Renal cortex interstitium (tissue), 11 donors: ENCODE results near the gene APBA1. TPM values are rescaled to one million over a fixed set of nuclear protein-coding genes. Genes with fewer than 3 reads are reported as not detected.
"Not testable (repeated sequence)": the region's sequence is repeated elsewhere in the genome, so short reads cannot be mapped to it uniquely, and the experiment has no call there.

Experiments
- DNase-seq, 11 donors: peaks; one replicate each; pipeline ENCODE4 v3.0.0-alpha.2; 2013; ENCODE audit warnings: low read depth in 9 of 11, low spot score in 4 of 11; ENCODE audit errors: extremely low read depth in 1 of 11
- polyA plus RNA-seq, 3 donors: library from polyadenylated mRNA; unstranded; fragments of 120-200 nt; gene quantifications; one replicate each; pipeline ENCODE4 v1.2.1, GENCODE V29; 2013; ENCODE audit not compliant: insufficient read length in 3 of 3

The APBA1 gene
- polyA plus RNA-seq, 3 donors: 13.3 to 18.1 (median 16.2) TPM

GRCh38 chr9:69622676-69623075 is 49.5 kb downstream of the APBA1 start:
- DNase-seq: no peak

GRCh38 chr9:69621730-69622460 is 50.3 kb downstream of the APBA1 start:
- DNase-seq: no peak

GRCh38 chr9:69620731-69621130 is 51.4 kb downstream of the APBA1 start:
- no peak for DNase-seq

- DNase-seq: no peak
These were observed 52.9 kb downstream of the APBA1 start for GRCh38 chr9:69619233-69619632.

- DNase-seq: no peak
These were observed 55.2 kb downstream of the APBA1 start for GRCh38 chr9:69617006-69617405.

GRCh38 chr9:69615880-69616279 is 56.3 kb downstream of the APBA1 start:
- no peak for DNase-seq

GRCh38 chr9:69611221-69611620 is 61.0 kb downstream of the APBA1 start:
- no peak for DNase-seq

- no peak for DNase-seq
These were observed 63.0 kb downstream of the APBA1 start for GRCh38 chr9:69609156-69609555.

GRCh38 chr9:69606089-69606488 is 66.1 kb downstream of the APBA1 start:
- DNase-seq: no peak

- DNase-seq: no peak
These were observed 66.8 kb downstream of the APBA1 start for GRCh38 chr9:69605406-69605805.

- no peak for DNase-seq
These were observed 67.5 kb downstream of the APBA1 start for GRCh38 chr9:69604568-69605219.

GRCh38 chr9:69603656-69604055 is 68.5 kb downstream of the APBA1 start:
- no peak for DNase-seq

GRCh38 chr9:69602773-69603172 is 69.4 kb downstream of the APBA1 start:
- no peak for DNase-seq

GRCh38 chr9:69601698-69602097 is 70.5 kb downstream of the APBA1 start:
- no peak for DNase-seq

- DNase-seq: no peak
These were observed 71.7 kb downstream of the APBA1 start for GRCh38 chr9:69600314-69601047.

GRCh38 chr9:69599232-69599971 is 72.8 kb downstream of the APBA1 start:
- DNase-seq: no peak

- not testable (repeated sequence) for DNase-seq
These were observed 75.3 kb downstream of the APBA1 start for GRCh38 chr9:69596906-69597305.

- DNase-seq: no peak
These were observed 78.0 kb downstream of the APBA1 start for GRCh38 chr9:69594180-69594579.

- DNase-seq: no peak
These were observed 78.4 kb downstream of the APBA1 start for GRCh38 chr9:69593756-69594155.

- DNase-seq: no peak
These were observed 78.9 kb downstream of the APBA1 start for GRCh38 chr9:69593301-69593700.
